ENCODE results near the gene GDI2.

DNA sequence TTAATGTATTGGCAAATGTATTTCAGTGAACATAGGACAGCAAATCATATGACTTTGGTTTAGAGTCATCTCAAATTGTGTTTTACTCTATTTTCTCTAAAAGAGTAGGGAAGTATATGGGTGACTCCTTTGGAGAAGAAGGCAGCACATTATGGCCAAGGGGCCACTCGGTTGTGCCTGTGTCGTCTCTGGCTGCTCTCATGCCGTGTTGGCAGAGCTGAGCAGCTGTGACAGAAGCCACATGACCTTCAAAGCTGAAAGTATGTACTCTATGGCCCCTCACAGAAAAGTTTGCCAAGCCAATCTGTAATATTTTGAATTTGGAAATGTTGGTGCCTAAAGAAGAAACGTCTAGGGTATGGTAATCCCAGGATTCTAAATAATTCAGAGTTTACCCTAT, 81.1 kb downstream of the GDI2 start:
- TF ChIP-seq POLR2AphosphoS5 (IDR thresholded peaks at IDR 0.05) = no peak
- TF ChIP-seq, protein P1, sequence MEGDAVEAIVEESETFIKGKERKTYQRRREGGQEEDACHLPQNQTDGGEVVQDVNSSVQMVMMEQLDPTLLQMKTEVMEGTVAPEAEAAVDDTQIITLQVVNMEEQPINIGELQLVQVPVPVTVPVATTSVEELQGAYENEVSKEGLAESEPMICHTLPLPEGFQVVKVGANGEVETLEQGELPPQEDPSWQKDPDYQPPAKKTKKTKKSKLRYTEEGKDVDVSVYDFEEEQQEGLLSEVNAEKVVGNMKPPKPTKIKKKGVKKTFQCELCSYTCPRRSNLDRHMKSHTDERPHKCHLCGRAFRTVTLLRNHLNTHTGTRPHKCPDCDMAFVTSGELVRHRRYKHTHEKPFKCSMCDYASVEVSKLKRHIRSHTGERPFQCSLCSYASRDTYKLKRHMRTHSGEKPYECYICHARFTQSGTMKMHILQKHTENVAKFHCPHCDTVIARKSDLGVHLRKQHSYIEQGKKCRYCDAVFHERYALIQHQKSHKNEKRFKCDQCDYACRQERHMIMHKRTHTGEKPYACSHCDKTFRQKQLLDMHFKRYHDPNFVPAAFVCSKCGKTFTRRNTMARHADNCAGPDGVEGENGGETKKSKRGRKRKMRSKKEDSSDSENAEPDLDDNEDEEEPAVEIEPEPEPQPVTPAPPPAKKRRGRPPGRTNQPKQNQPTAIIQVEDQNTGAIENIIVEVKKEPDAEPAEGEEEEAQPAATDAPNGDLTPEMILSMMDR (IDR thresholded peaks at IDR 0.05) = no peak
- no peak for TF ChIP-seq POLR2A (IDR thresholded peaks at IDR 0.05)
- TF ChIP-seq EP300 (IDR thresholded peaks at IDR 0.05; ENCODE audit: low read depth) = no peak

All from transverse colon (tissue), 4 donors.